HCT116 (cell line): ENCODE data around the gene EEFSEC.

Experiments
- CEBPB ChIP-seq: IDR thresholded peaks from 2 replicates; pipeline ENCODE4 v1.6.1; 2012; ENCODE audit warnings: low read depth
- CTCF ChIP-seq, 3 experiments: fragments of 200-600 bp in 1 of 3; sonication (generic) in 1 of 3; IDR thresholded peaks in 2 of 3; conservative IDR thresholded peaks in 1 of 3; 2 replicates each; pipeline ENCODE4 v1.5.1; 2012 to 2017; ENCODE audit warnings: low read depth in 2 of 3, low read length in 2 of 3, antibody characterized with exemption in 1 of 3, borderline replicate concordance in 1 of 3, control low read depth in 1 of 3, mild to moderate bottlenecking in 1 of 3, mixed read lengths in 1 of 3, mixed run types in 1 of 3, moderate library complexity in 1 of 3; ENCODE audit not compliant: insufficient read depth in 1 of 3
- ELF1 ChIP-seq: IDR thresholded peaks from 2 replicates; pipeline ENCODE4 v1.6.1; 2012; ENCODE audit warnings: low read depth, borderline replicate concordance
- EZH2 ChIP-seq: fragments of 200-600 bp; sonication (generic); IDR thresholded peaks from 2 replicates; pipeline ENCODE4 v1.6.1; 2017; ENCODE audit warnings: antibody characterized with exemption, mixed run types
- EZH2phosphoT487 ChIP-seq: fragments of 200-600 bp; IDR thresholded peaks from 2 replicates; pipeline ENCODE4 v1.6.1; 2018; ENCODE audit warnings: antibody characterized with exemption, borderline replicate concordance
- POLR2A ChIP-seq: IDR thresholded peaks from 2 replicates; pipeline ENCODE4 v1.7.0; 2011; ENCODE audit warnings: borderline replicate concordance; ENCODE audit not compliant: insufficient read depth, insufficient read length; ENCODE audit errors: extremely low read depth
- POLR2AphosphoS5 ChIP-seq: IDR thresholded peaks from 2 replicates; pipeline ENCODE4 v1.6.1; 2011; ENCODE audit warnings: mild to moderate bottlenecking, low read depth, low read length, moderate library complexity
- RAD21 ChIP-seq: IDR thresholded peaks from 2 replicates; pipeline ENCODE4 v1.6.1; 2012; ENCODE audit warnings: low read depth, mild to moderate bottlenecking
- REST ChIP-seq: IDR thresholded peaks from 2 replicates; pipeline ENCODE4 v1.6.1; 2012; ENCODE audit warnings: low read depth
- SIN3A ChIP-seq: IDR thresholded peaks from 2 replicates; pipeline ENCODE4 v1.6.1; 2012; ENCODE audit warnings: low read depth
- SP1 ChIP-seq: IDR thresholded peaks from 2 replicates; pipeline ENCODE4 v1.6.1; 2012; ENCODE audit warnings: low read depth
- YY1 ChIP-seq: IDR thresholded peaks from 2 replicates; pipeline ENCODE4 v1.6.1; 2011; ENCODE audit warnings: low read length, low read depth, moderate library complexity, mild to moderate bottlenecking; ENCODE audit not compliant: insufficient replicate concordance; ENCODE audit errors: extremely low read depth
- ZBTB33 ChIP-seq: IDR thresholded peaks from 2 replicates; pipeline ENCODE4 v1.6.1; 2011; ENCODE audit warnings: mild to moderate bottlenecking, low read length, moderate library complexity; ENCODE audit not compliant: insufficient replicate concordance; ENCODE audit errors: extremely low read depth
- ZNF274 ChIP-seq: fragments of 200-500 bp; sonication (Bioruptor generic); IDR thresholded peaks from 2 replicates; pipeline ENCODE4 v1.6.1; 2014; ENCODE audit warnings: mild to moderate bottlenecking, low read depth, low read length, inconsistent platforms

- no peak for TF ChIP-seq ZBTB33
- no peak for TF ChIP-seq ZNF274
- TF ChIP-seq CTCF (IDR thresholded peaks at IDR 0.05 in 2 of 3, conservative IDR thresholded peaks at IDR 0.05 in 1 of 3; ENCODE audit: borderline replicate concordance in 1 of 3, insufficient read depth in 1 of 3, low read depth in 2 of 3, low read length in 2 of 3): no peak
- no peak for TF ChIP-seq YY1
- TF ChIP-seq SP1: no peak
- TF ChIP-seq POLR2AphosphoS5: no peak
- no peak for TF ChIP-seq EZH2
- no peak for TF ChIP-seq RAD21
- TF ChIP-seq REST: no peak
- TF ChIP-seq EZH2phosphoT487: no peak
- TF ChIP-seq POLR2A: no peak
- TF ChIP-seq ELF1: no peak
- no peak for TF ChIP-seq SIN3A
- no peak for TF ChIP-seq CEBPB
These were observed 215.9 kb downstream of the EEFSEC start for GRCh38 chr3:128369121-128369703.
